ENCODE results near the gene ZKSCAN4. TPM values are rescaled to one million over a fixed set of nuclear protein-coding genes. Genes with fewer than 3 reads are reported as not detected.

The ZKSCAN4 gene
- total and polyA plus RNA-seq, 2 of the 8 experiments (the other 6 are each of a cell fraction or from before 2014, with no cell fraction given), result 2.2 to 6.6 TPM

- TF ChIP-seq KDM5A (IDR thresholded peaks at IDR 0.05; ENCODE audit: low read length) (no peak), HDAC6 (IDR thresholded peaks at IDR 0.05; ENCODE audit: low read depth, low read length) (no peak), BCL11A (IDR thresholded peaks at IDR 0.05; ENCODE audit: low read depth in 2 of 2, low read length in 2 of 2) (no peak)
Observed at GRCh38 chr6:28243946-28244345, 8.1 kb downstream of the ZKSCAN4 start (continued).
